Camera-type eye (tissue), 1 donor: ENCODE data around the gene LCE2D. TPM values are rescaled to one million over a fixed set of nuclear protein-coding genes. Genes with fewer than 3 reads are reported as not detected.

Experiments used
- total RNA-seq: library from RNA; depleted of rRNA; stranded (reverse); fragments of >200 nt; gene quantifications from one replicate; pipeline ENCODE4 v1.2.3, GENCODE V29; 2014

Gene LCE2D
- total RNA-seq: not detected

GRCh38 chr1:152663098-152663497 is at the start of gene LCE2D:
Gene LCE2D (plus strand): TSS chr1:152663380. CDS start chr1:152664106, 726 bp downstream.

GRCh38 chr1:152613511-152613910 is 49.7 kb upstream of the LCE2D start, which contains the start of gene LCE3B:
Gene LCE3B (plus strand): TSS chr1:152613811. CDS start chr1:152613811, 0 bp downstream.

GRCh38 chr1:152622803-152623202 is 40.4 kb upstream of the LCE2D start, which contains the start of gene LCE3A:
Gene LCE3A (minus strand): TSS chr1:152623103. CDS start chr1:152623103, 0 bp downstream.

GRCh38 chr1:152674983-152675382 is 11.8 kb downstream of the LCE2D start, which contains the start of gene LCE2C:
Gene LCE2C (plus strand): TSS chr1:152675279. CDS start chr1:152676016, 737 bp downstream.

GRCh38 chr1:152685823-152686222 is 22.6 kb downstream of the LCE2D start, which contains the start of gene LCE2B:
Gene LCE2B (plus strand): TSS chr1:152686123. CDS start chr1:152686844, 721 bp downstream.

GRCh38 chr1:152697701-152698600 is 34.8 kb downstream of the LCE2D start, which contains the start of gene LCE2A:
Gene LCE2A (plus strand): TSS chr1:152698345. CDS start chr1:152698902, 557 bp downstream.

GRCh38 chr1:152707860-152708259 is 44.7 kb downstream of the LCE2D start, which contains the start of gene LCE4A:
Gene LCE4A (plus strand): TSS chr1:152708160. CDS start chr1:152709076, 916 bp downstream.

Other genes starting within 250 kb of the LCE2D start
- gene CRNN, start 249.1 kb upstream of the LCE2D start, total RNA-seq: not detected
- gene LCE5A, start 152.6 kb upstream of the LCE2D start, total RNA-seq: not detected
- not detected for gene CRCT1, start 148.9 kb upstream of the LCE2D start, total RNA-seq
- not detected for gene LCE3E, start 96.6 kb upstream of the LCE2D start, total RNA-seq
- gene LCE3D, start 82.9 kb upstream of the LCE2D start, total RNA-seq: not detected
- gene LCE3C, start 63.1 kb upstream of the LCE2D start, total RNA-seq: not detected
- gene LCE3B, start 49.6 kb upstream of the LCE2D start, total RNA-seq: not detected
- gene LCE3A, start 40.3 kb upstream of the LCE2D start, total RNA-seq: not detected
- not detected for gene LCE2C, start 11.9 kb downstream of the LCE2D start, total RNA-seq
- not detected for gene LCE2B, start 22.7 kb downstream of the LCE2D start, total RNA-seq
- not detected for gene LCE2A, start 35.0 kb downstream of the LCE2D start, total RNA-seq
- not detected for gene LCE4A, start 44.8 kb downstream of the LCE2D start, total RNA-seq
- not detected for gene KPRP, start 94.6 kb downstream of the LCE2D start, total RNA-seq
- not detected for gene LCE1F, start 111.8 kb downstream of the LCE2D start, total RNA-seq
- gene LCE1E, start 122.9 kb downstream of the LCE2D start, total RNA-seq: not detected
- gene LCE1D, start 133.3 kb downstream of the LCE2D start, total RNA-seq: not detected
- gene LCE1C, start 143.3 kb downstream of the LCE2D start, total RNA-seq: not detected
- gene LCE1B, start 148.6 kb downstream of the LCE2D start, total RNA-seq: not detected
- gene LCE1A, start 164.1 kb downstream of the LCE2D start, total RNA-seq: not detected
- not detected for gene LCE6A, start 179.5 kb downstream of the LCE2D start, total RNA-seq
- gene LCE7A, start 196.6 kb downstream of the LCE2D start, total RNA-seq: not detected
- not detected for gene SMCP, start 214.9 kb downstream of the LCE2D start, total RNA-seq
- gene IVL, start 245.2 kb downstream of the LCE2D start, total RNA-seq: 0.44 TPM